ENCODE data around the gene MFSD6. TPM values are rescaled to one million over a fixed set of nuclear protein-coding genes. Genes with fewer than 3 reads are reported as not detected.
"Not testable (repeated sequence)": the region's sequence is repeated elsewhere in the genome, so short reads cannot be mapped to it uniquely, and the experiment has no call there.

MFSD6 gene
- total and polyA plus RNA-seq, 9 donors, result 7.7 to 68.1 (median 11.8) TPM

GRCh38 chr2:190466819-190467446 lies 58.8 kb downstream of the MFSD6 start:
- Histone ChIP-seq H3K4me1 (ENCODE audit: insufficient read depth) (peaks cover 16% of the 10 kb centered on the region), H3K27ac (peak overlapping the region; percentile 18 to 62), H3K9me3 (no peaks in the 10 kb centered on the region), H3K36me3 (no peaks in the 10 kb centered on the region), H3K4me3 (no peak overlapping the region), H3K27me3 (no peaks in the 10 kb centered on the region)
- WGBS, 3 donors, result 44 to 49% (median 49%) methylated on average over 5 of the region's 5 CpGs
- TF ChIP-seq EP300 (IDR thresholded peaks at IDR 0.05), result no peak
- no peak for DNase-seq
- intact Hi-C loops (cut with DNase I), result no loop called here

- peak in 2 of 5 donors; percentile 21 to 40 for DNase-seq
- Histone ChIP-seq H3K4me3 (no peak overlapping the region), H3K4me1 (ENCODE audit: insufficient read depth) (peaks cover 16% of the 10 kb centered on the region), H3K9me3 (no peaks in the 10 kb centered on the region), H3K27me3 (no peaks in the 10 kb centered on the region), H3K27ac (peak overlapping the region; percentile 18 to 62), H3K36me3 (no peaks in the 10 kb centered on the region)
- WGBS, 3 donors, result 6 to 10% (median 8%) methylated on average over 5 of the region's 5 CpGs
- intact Hi-C loops (cut with DNase I), result no loop called here
- TF ChIP-seq POLR2A (IDR thresholded peaks at IDR 0.05), result no peak
- no peak for TF ChIP-seq CTCF (IDR thresholded peaks at IDR 0.05)
- TF ChIP-seq EP300 (IDR thresholded peaks at IDR 0.05), result no peak
Observed at GRCh38 chr2:190467575-190468083, 59.5 kb downstream of the MFSD6 start.

- Histone ChIP-seq H3K27ac (peak overlapping the region in 1 of 2 donors; percentile 62), H3K4me1 (ENCODE audit: insufficient read depth) (peaks cover 16% of the 10 kb centered on the region)
- H3K9me3 ChIP-seq; DNase-seq; H3K36me3 ChIP-seq; intact Hi-C loops (cut with DNase I); H3K27me3 ChIP-seq; H3K4me3 ChIP-seq: not testable (repeated sequence)
- 51 to 80% (median 63%) methylated on average over 1 of the region's 1 CpG for WGBS, 3 donors
Observed at GRCh38 chr2:190468354-190468753, 60.2 kb downstream of the MFSD6 start.

- H3K4me1 ChIP-seq (ENCODE audit: insufficient read depth), result peaks cover 16% of the 10 kb centered on the region
- 2 to 9% (median 5%) methylated on average over 4 of the region's 4 CpGs for whole genome bisulfite sequencing, 3 donors
- no peaks in the 10 kb centered on the region for H3K36me3 ChIP-seq
- intact Hi-C loops (cut with DNase I), result no loop called here
- TF ChIP-seq EP300 (IDR thresholded peaks at IDR 0.05) (no peak), POLR2A (IDR thresholded peaks at IDR 0.05) (no peak), CTCF (IDR thresholded peaks at IDR 0.05) (no peak)
- H3K9me3 ChIP-seq, result no peaks in the 10 kb centered on the region
- H3K4me3 ChIP-seq, result no peak overlapping the region
- peak; percentile 64 to 76 (median 74) for DNase-seq
- H3K27ac ChIP-seq, result peak overlapping the region in 1 of 2 donors; percentile 62
- no peaks in the 10 kb centered on the region for H3K27me3 ChIP-seq
Observed at GRCh38 chr2:190468814-190469569, 60.8 kb downstream of the MFSD6 start.

- H3K27ac ChIP-seq, result peak overlapping the region in 1 of 2 donors; percentile 62
- intact Hi-C loops (cut with DNase I), result no loop called here
- no peak overlapping the region for H3K4me3 ChIP-seq
- no peak for TF ChIP-seq CTCF (IDR thresholded peaks at IDR 0.05)
- TF ChIP-seq EP300 (IDR thresholded peaks at IDR 0.05), result no peak
- no peak for TF ChIP-seq POLR2A (IDR thresholded peaks at IDR 0.05)
- 43 to 57% (median 53%) methylated on average over 2 of the region's 2 CpGs for WGBS, 3 donors
- H3K9me3 ChIP-seq, result no peaks in the 10 kb centered on the region
- H3K27me3 ChIP-seq, result no peaks in the 10 kb centered on the region
- H3K4me1 ChIP-seq (ENCODE audit: insufficient read depth), result peaks cover 16% of the 10 kb centered on the region
- peak in 1 of 5 donors; percentile 21 for DNase-seq
- no peaks in the 10 kb centered on the region for H3K36me3 ChIP-seq
Observed at GRCh38 chr2:190469771-190470170, 61.6 kb downstream of the MFSD6 start.

Measured in ovary (tissue), 9 donors.